Activated gamma-delta T cell (primary cell): ENCODE results near the gene OTOG.
"Not testable (repeated sequence)": the region's sequence is repeated elsewhere in the genome, so short reads cannot be mapped to it uniquely, and the experiment has no call there.

ENCODE experiments used
- DNase-seq: peaks from one replicate; lab custom pipeline; 2025; lab: John Stamatoyannopoulos, UW

The OTOG gene

GRCh38 chr11:17605651-17606122, 58.6 kb downstream of the OTOG start:
- DNase-seq, result no peak

DNA sequence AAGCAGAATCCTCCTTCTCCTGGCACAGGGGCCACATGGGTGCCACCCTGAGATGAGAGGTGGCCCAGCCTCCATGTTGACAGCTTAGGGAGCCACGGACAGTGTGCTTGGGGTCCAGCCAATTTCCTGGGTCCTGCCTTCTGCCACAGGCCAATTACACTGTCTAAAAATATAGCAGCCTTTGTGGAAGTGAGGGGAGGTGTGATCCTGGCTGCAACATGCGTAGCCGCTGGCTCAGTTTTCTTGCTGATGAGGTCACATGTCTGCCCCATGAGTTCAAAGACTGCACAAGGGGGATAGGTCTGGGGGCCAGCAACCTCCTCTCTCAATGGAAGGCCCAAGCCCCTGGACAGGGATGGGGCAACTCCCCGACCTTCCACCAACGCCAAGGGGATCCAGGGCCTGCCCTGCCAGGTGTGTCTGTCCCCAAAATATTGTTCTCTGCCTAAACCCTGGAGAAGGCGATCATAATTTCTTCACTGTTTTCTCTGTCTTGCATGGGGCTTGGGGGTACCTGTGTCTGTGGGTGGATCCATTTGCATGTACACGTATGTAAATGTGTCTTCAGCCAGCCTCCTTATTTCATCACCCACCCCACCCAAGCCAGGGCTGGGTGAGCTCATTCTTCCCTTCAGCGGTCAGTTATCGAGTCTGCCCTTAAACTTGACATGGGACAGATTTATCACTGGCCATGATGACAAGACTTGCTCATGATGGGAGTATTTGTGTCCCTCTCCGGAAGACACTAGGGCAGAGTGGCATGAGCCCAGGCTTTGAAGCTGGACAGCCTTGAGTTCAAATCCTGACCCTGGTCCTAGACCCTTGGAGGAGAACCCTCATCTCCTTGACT, 59.4 kb downstream of the OTOG start:
- DNase-seq, result no peak

DNA sequence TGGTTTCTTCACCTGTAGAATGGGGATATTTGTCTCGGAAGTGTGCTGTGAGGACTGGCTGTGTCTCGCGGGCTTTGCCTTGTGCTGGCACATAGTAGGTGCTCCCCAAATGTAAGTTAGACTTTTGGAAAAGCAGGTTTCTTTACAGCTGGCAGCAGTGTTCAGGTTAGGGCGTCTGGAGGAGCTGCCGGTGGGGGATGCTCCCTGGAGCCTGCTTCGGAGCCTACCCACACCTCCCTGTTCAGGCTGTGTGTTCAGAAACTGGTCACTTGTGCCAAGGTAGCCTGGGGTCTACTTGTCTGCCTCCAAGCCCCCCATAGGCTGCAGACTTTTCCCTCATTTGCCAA, 60.0 kb downstream of the OTOG start:
- DNase-seq, result no peak

DNA sequence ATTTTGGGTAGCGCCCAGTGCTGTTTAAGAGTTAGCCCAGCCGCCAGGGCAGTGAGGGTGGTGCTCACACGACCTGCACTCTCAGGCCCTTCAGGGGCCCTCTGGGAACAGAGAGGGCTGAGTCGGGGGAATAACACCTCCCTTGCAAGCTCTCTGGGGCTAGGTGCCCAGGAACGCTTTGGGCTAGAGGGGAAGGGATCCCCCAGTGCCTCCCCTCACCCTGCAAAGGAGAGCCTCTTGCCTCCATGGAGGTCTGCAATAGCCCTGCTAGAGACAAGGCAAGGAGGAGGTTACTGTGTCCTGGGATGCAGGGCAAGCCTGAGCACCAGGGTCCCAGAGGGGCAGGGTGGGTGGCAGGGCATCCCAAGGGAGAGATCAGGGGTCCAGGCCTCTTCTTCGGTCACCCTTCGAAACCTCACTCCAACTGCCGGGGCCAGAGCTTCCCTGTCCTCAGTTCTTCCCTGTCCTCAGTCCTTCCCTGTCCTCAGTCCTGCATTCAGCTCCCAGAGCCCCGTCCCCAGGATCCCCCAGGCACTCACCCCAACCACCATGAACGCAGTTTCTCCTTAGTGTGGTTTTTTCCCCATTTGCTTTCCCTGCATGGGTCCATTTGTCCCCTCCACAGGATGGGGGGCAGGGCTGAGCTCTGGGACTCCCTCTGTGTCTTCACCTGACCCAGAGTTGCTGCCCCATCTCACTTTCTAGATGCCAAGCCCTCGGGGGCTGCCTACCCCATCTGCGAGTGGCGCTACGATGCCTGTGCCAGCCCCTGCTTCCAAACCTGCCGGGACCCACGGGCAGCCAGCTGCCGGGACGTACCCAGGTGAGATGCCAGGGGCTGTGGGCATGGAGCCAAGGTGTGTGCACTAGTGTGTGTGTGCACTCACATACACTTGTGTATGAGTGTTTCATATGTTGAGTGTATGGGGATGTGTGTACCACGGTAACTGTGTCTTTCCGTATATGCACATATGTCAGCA, 60.8 kb downstream of the OTOG start:
- DNase-seq, result no peak

GRCh38 chr11:17608821-17609220, 61.8 kb downstream of the OTOG start:
- DNase-seq, result no peak

DNA sequence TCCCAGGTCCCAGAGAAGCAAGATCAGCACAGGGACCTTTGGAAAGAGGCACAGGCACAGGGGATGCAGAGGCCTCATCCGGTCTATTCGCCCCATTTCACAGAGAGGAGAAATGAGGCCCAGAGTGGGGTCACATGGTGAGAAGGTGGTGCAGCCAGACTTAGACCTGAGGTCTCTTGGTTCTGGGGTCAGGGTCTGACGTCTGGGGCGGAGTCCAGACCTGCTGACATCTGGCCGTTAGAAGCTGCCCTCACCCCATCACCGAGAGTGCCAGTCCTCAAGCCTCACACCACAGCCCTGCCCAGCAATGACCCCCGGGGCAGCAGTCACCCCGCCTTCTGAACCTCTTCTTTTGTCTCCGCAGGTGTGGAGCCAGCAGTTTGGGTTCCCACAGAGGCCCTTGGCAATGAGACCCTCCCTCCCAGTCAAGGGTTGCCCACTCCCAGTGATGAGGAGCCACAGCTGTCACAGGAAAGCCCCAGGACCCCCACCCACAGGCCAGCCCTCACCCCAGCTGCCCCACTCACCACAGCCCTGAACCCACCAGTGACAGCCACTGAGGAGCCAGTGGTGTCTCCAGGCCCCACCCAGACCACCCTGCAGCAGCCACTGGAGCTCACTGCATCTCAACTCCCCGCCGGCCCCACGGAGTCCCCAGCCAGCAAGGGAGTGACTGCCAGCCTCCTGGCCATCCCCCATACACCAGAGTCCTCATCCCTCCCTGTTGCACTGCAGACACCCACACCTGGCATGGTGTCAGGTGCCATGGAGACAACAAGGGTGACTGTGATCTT, 62.4 kb downstream of the OTOG start:
- DNase-seq, result no peak

GRCh38 chr11:17610085-17610894, 63.2 kb downstream of the OTOG start:
- DNase-seq, result no peak

DNA sequence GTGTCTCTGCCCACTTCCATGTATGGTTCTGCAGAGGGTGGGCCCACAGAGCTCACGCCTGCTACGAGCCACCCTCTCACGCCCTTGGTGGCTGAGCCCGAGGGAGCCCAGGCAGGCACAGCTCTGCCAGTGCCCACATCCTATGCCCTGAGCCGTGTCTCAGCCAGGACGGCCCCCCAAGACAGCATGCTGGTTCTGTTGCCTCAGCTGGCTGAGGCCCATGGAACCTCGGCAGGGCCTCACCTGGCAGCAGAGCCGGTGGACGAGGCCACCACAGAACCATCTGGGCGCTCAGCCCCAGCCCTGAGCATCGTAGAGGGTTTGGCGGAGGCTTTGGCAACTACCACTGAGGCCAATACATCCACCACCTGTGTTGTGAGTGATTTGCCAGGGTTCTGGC, 64.0 kb downstream of the OTOG start:
- no peak for DNase-seq

- no peak for DNase-seq
Measured at GRCh38 chr11:17611503-17612220, 64.6 kb downstream of the OTOG start.

DNA sequence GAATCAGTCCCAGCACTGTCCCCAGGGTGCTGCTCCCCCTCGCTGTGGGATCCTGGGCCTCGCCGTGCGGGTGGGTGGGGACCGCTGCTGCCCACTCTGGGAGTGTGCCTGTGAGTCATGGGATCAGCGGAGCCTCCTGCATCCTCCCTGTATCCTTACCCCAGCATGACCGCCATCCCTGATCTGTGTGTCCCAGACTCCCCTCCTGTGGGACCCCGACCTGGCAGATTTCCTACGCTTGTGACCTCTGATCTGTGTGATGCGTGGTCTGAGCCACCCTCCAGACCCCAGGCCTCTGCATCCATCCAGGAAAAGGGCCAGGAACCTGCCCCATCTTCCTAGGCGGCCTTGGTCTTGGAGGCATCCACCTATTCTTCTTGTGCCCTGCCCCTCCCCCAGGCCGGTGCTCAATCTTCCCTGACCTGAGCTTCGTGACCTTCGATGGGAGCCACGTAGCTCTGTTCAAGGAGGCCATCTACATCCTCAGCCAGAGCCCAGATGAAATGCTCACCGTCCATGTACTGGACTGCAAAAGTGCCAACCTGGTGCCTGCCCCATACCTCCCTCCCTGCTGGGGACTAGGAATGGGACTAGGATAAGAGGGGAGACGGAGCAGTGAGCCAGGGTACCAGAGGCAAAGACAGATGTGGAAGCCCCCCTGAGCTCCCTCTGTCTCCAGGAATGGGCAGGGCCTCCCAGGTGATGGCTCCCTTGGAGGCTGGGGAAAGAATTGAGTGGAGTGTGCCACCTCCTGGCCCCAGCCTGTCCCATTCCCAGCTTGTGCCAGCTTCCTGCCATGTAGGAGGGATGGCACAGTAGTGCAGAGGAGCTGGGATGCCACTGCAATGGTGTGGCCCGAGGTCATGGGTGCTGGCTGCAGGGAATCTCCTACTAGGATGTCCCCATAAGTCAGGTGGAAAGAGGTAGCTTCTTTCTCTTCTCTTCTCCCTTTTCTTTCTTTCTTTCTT, 65.4 kb downstream of the OTOG start:
- no peak for DNase-seq

GRCh38 chr11:17613428-17613962, 66.4 kb downstream of the OTOG start:
- DNase-seq, result no peak

DNA sequence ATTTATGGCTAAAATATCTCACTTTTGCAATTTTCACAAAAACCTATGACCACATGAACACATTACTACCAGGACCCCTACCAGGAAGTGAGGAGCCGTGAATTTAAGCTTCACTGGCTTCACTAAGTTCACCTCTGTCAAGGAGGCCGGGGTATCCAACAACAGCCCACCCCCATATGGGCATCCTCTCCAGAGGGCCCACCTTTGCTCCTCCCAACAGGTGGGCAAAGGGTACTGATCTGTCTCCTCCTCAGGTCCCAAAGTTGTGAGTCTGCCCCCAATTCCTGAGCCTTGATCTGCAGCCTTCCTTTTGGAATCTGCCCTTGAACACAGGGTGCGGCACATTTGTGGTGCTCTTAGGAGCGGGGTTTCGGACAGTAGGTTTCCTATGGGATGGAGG, 66.9 kb downstream of the OTOG start:
- DNase-seq, result no peak

DNA sequence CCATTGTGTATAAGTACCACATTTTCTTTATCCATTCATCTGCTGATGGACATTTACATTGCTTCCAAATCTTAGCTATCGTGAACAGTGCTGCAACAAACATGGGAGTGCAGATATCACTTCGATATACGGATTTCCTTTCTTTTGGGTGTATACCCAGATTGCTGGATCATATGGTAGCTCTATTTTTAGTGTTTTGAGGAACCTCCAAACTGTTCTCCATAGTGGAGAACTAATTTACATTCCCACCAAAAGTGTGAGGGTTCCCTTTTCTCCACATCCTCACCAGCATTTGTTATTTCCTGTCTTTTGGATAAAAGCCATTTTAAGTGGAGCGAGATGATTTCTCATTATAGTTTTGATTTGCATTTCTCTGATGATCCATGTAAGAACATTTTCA, 75.7 kb downstream of the OTOG start:
- DNase-seq, result not testable (repeated sequence)

DNA sequence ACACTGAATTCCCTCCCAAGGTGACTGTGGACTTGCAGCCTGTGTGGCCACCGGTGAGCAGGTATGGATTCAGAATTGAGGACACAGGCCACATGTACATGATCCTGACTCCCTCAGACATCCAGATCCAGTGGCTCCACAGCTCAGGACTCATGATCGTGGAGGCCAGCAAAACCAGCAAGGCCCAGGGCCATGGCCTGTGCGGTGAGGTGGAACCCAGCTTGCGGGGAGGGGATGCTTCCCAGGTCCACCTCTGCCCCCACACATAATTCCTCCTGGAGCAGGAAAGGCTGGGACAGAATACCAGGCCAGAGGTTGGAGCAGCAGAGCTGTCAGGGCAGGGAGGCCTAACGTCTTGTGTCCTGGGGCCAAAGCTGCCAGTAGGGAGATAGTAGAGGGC, 82.1 kb downstream of the OTOG start:
- no peak for DNase-seq

DNA sequence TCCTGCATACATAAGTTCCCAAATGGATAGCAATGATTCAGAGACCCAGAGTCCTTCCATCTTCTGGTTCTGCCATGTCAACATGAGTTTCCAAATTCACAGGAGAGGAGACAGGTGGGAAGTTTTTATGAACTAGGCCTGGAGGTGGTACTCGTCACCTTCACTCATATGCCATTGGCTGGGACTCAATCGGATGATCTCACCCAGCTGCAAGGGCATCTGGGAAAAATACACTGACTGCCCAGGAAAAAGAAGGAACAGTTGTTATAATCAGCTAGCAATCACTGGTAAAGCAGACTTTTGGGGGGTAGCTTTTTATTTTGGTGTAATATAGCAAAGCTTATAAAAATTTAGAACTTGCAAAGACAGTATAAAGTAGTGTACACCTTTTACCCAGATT, 83.9 kb downstream of the OTOG start:
- DNase-seq, result no peak

DNA sequence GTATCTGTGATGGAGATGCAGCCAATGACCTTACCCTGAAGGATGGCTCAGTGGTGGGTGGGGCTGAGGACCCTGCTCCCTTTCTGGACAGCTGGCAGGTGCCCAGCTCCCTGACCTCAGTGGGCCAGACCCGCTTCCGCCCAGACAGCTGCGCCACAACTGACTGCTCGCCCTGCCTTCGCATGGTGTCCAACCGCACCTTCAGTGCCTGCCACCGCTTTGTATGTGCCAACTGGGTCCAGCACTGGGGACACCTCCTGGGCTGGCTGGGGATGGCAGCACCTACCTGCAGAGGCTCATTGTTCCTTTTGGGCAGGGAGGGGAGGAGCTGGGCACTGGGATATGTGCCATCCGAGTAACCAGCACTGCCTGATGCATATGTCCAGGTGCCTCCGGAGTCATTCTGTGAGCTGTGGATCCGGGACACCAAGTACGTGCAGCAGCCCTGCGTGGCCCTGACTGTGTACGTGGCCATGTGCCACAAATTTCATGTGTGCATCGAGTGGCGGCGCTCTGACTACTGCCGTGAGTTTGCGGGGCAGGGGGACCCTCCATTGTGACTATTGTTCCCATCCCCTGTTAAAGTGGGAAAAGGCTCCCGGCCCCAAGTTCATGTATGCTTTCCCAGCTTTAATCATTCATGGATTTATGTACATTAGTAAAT, 84.8 kb downstream of the OTOG start:
- no peak for DNase-seq

DNA sequence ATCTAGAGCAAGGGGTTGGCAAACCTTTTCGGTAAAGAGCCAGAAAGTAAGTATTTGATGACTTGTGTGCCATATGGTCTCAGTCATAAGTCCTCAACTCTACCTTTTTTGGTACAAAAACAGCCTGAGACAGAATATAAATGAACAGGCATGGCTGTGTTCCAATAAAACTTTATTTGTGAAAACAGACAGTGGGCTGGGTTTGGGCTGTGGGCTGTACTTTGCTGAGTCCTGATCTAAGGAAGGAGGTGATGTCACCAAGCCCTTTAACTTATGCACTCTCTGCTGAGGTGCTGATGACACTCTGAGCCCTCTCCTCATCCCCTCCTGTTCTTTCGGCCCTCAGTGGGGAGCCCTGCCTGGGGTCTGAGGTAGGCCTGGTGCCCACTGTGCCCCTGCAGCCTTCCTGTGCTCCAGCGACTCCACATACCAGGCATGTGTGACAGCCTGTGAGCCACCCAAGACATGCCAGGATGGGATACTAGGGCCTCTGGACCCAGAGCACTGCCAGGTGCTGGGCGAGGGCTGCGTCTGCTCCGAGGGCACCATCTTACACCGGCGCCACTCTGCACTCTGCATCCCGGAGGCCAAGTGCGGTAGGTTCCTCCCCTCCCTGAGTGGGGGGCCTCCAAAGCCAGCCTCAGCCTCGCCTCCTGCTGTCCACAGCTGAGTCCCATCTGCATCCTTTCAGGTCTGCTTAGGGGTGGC, 86.4 kb downstream of the OTOG start:
- DNase-seq, result no peak
